Astrocyte of the spinal cord (primary cell): ENCODE measurements around the gene OPHN1.

ENCODE experiments used
- DNase-seq: peaks from one replicate; pipeline ENCODE4 v3.0.0; 2011; ENCODE audit warnings: low read depth, low spot score
- H3K4me3 ChIP-seq: 2 replicates; pipeline ENCODE4 v1.5.1; 2011; ENCODE audit warnings: low read depth, mild to moderate bottlenecking, low read length, moderate library complexity
- CTCF ChIP-seq: IDR thresholded peaks from 2 replicates; pipeline ENCODE4 v1.5.1; 2012; ENCODE audit warnings: low read depth, mild to moderate bottlenecking, low read length, inconsistent platforms
- in situ Hi-C: cut with HindIII; loops from 2 replicates; pipeline ENCODE4 v1.10.0; 2017; ENCODE audit warnings: low sequenced_read_pairs

The OPHN1 gene

GRCh38 chrX:68061206-68061535 is 372.1 kb downstream of the OPHN1 start:
- DNase-seq, result no peak
- in situ Hi-C loops, result no loop called here
- no peak for TF ChIP-seq CTCF
- H3K4me3 ChIP-seq, result no peak overlapping the region

- DNase-seq, result no peak
- no peak for TF ChIP-seq CTCF
- in situ Hi-C loops, result no loop called here
- H3K4me3 ChIP-seq, result no peak overlapping the region
These were observed 372.6 kb downstream of the OPHN1 start for GRCh38 chrX:68060506-68061205.

GRCh38 chrX:68059469-68059868 is 373.8 kb downstream of the OPHN1 start:
- no peak overlapping the region for H3K4me3 ChIP-seq
- in situ Hi-C loops, result no loop called here
- DNase-seq, result no peak
- TF ChIP-seq CTCF, result no peak

- DNase-seq, result no peak
- no peak for TF ChIP-seq CTCF
- in situ Hi-C loops, result no loop called here
- no peak overlapping the region for H3K4me3 ChIP-seq
These were observed 383.8 kb downstream of the OPHN1 start for GRCh38 chrX:68049466-68049865.

GRCh38 chrX:68048774-68049173 is 384.5 kb downstream of the OPHN1 start:
- TF ChIP-seq CTCF, result no peak
- DNase-seq, result no peak
- H3K4me3 ChIP-seq, result no peak overlapping the region
- in situ Hi-C loops, result no loop called here

- H3K4me3 ChIP-seq, result no peak overlapping the region
- TF ChIP-seq CTCF, result no peak
- DNase-seq, result peak; percentile 9
- in situ Hi-C loops, result no loop called here
These were observed 388.2 kb downstream of the OPHN1 start for GRCh38 chrX:68045008-68045577.
